Right forelimb (tissue), 1 donor: ENCODE data around the gene DNAH3.
"Not testable (repeated sequence)": the region's sequence is repeated elsewhere in the genome, so short reads cannot be mapped to it uniquely, and the experiment has no call there.

ENCODE experiments used
- DNase-seq: peaks from one replicate; pipeline ENCODE4 v3.0.0-alpha.2; 2018

The DNAH3 gene

GRCh38 chr16:21150375-21151001 is at the start of gene DNAH3:
Gene DNAH3, minus strand, starts transcription at chr16:21150846. Its CDS starts 527 bp downstream, at chr16:21150319.
- DNase-seq: no peak

GRCh38 chr16:21199607-21200218 is 49.1 kb upstream of the DNAH3 start:
- DNase-seq: no peak

- no peak for DNase-seq
Observed at GRCh38 chr16:21197621-21198020, 47.0 kb upstream of the DNAH3 start.

- no peak for DNase-seq
Observed at GRCh38 chr16:21197112-21197511, 46.5 kb upstream of the DNAH3 start.

GRCh38 chr16:21195330-21195729 is 44.7 kb upstream of the DNAH3 start:
- DNase-seq: not testable (repeated sequence)

- DNase-seq: no peak
Observed at GRCh38 chr16:21194771-21195301, 44.2 kb upstream of the DNAH3 start.

- no peak for DNase-seq
Observed at GRCh38 chr16:21192991-21193390, 42.3 kb upstream of the DNAH3 start.

- DNase-seq: no peak
Observed at GRCh38 chr16:21190599-21190998, 40.0 kb upstream of the DNAH3 start.

- no peak for DNase-seq
Observed at GRCh38 chr16:21190013-21190412, 39.4 kb upstream of the DNAH3 start.

- no peak for DNase-seq
Observed at GRCh38 chr16:21189311-21189710, 38.7 kb upstream of the DNAH3 start.

GRCh38 chr16:21186326-21186691 is 35.7 kb upstream of the DNAH3 start:
- DNase-seq: no peak

GRCh38 chr16:21185659-21186325 is 35.1 kb upstream of the DNAH3 start:
- DNase-seq: no peak

GRCh38 chr16:21184834-21185233 is 34.2 kb upstream of the DNAH3 start:
- no peak for DNase-seq

GRCh38 chr16:21183995-21184394 is 33.3 kb upstream of the DNAH3 start:
- DNase-seq: no peak

GRCh38 chr16:21179983-21180365 is 29.3 kb upstream of the DNAH3 start:
- no peak for DNase-seq

GRCh38 chr16:21179126-21179982 is 28.7 kb upstream of the DNAH3 start:
- no peak for DNase-seq

GRCh38 chr16:21175397-21175796 is 24.8 kb upstream of the DNAH3 start:
- DNase-seq: no peak

- DNase-seq: no peak
Observed at GRCh38 chr16:21172650-21173049, 22.0 kb upstream of the DNAH3 start.

GRCh38 chr16:21170116-21170515 is 19.5 kb upstream of the DNAH3 start:
- DNase-seq: not testable (repeated sequence)

- DNase-seq: no peak
Observed at GRCh38 chr16:21169249-21169981, 18.8 kb upstream of the DNAH3 start.

- no peak for DNase-seq
Observed at GRCh38 chr16:21167929-21168602, 17.4 kb upstream of the DNAH3 start.

GRCh38 chr16:21167360-21167759 is 16.7 kb upstream of the DNAH3 start:
- no peak for DNase-seq
